Measurements from ENCODE around the gene MMAB. TPM values are rescaled to one million over a fixed set of nuclear protein-coding genes. Genes with fewer than 3 reads are reported as not detected.
A peak's percentile ranks its signal among the peaks of the same experiment; 100 is the strongest.

MMAB gene
- total RNA-seq, 1 experiment from 2014 or later = 24.3 TPM

- Histone ChIP-seq H3K9me3 (ENCODE audit: control insufficient read depth, low read depth, low read length) (no peaks in the 10 kb centered on the region), H3K23me2 (ENCODE audit: insufficient read length, low read depth, low read length, poor library complexity, severe bottlenecking) (no peaks in the 10 kb centered on the region), H3K23ac (ENCODE audit: insufficient read length, low read depth, low read length) (no peak overlapping the region), H4K91ac (ENCODE audit: insufficient read length, low read depth, low read length) (no peak overlapping the region), H4K20me1 (ENCODE audit: control insufficient read depth, insufficient read depth, insufficient read length) (no peaks in the 10 kb centered on the region), H2BK20ac (ENCODE audit: low read depth, low read length, poor library complexity, severe bottlenecking) (no peak overlapping the region), H4K8ac (replicated peaks; ENCODE audit: insufficient read length, low read depth, low read length) (no peak overlapping the region), H3T11ph (ENCODE audit: low read length) (no peak overlapping the region), H4K5ac (ENCODE audit: insufficient read length, low read depth, low read length) (no peak overlapping the region), H3K56ac (ENCODE audit: insufficient read length, low read depth, low read length) (no peak overlapping the region), H2BK15ac (ENCODE audit: low read depth, low read length) (no peak overlapping the region), H3K9ac (ENCODE audit: extremely low read depth, insufficient read length, low read length) (no peak overlapping the region), H3K27ac (ENCODE audit: insufficient read length, low read depth, low read length) (no peak overlapping the region), H2BK120ac (ENCODE audit: low read depth, low read length, poor library complexity, severe bottlenecking) (no peak overlapping the region), H3K4me1 (ENCODE audit: insufficient read depth, low read length) (no peaks in the 10 kb centered on the region), H3K18ac (ENCODE audit: insufficient read length, low read depth, low read length) (no peak overlapping the region), H3K79me2 (ENCODE audit: insufficient read depth, low read length) (no peaks in the 10 kb centered on the region), H3K14ac (ENCODE audit: insufficient read depth, low read length) (no peak overlapping the region), H3K79me1 (ENCODE audit: insufficient read depth, low read depth, low read length, poor library complexity, severe bottlenecking) (no peaks in the 10 kb centered on the region), H2AK5ac (ENCODE audit: insufficient read length, low read length) (no peak overlapping the region), H3K4ac (ENCODE audit: low read depth, low read length) (no peak overlapping the region), H3K4me2 (ENCODE audit: insufficient read depth, insufficient read length, low read length) (no peak overlapping the region), H2AFZ (ENCODE audit: low read length) (no peak overlapping the region), H3K27me3 (ENCODE audit: insufficient read depth, low read length) (no peaks in the 10 kb centered on the region), H2BK12ac (ENCODE audit: insufficient read length, low read depth, low read length) (no peak overlapping the region), H2BK5ac (ENCODE audit: insufficient read length, low read length) (no peak overlapping the region)
- peak overlapping the region in 2 of 3 experiments; percentile 0 to 1; a peak in 1 of 7 replicates for H3K27ac Mint-ChIP-seq
- H3K9me3 Mint-ChIP-seq = no peaks in the 10 kb centered on the region
- H3K27me3 Mint-ChIP-seq (ENCODE audit: low read depth) = no peaks in the 10 kb centered on the region
- WGBS (ENCODE audit: extremely low coverage, insufficient read length, low lambda C conversion rate) = no CpG with 5 or more reads among the region's 8 CpGs
- TF ChIP-seq CTCF (conservative IDR thresholded peaks at IDR 0.05) = no peak
- H3K4me1 Mint-ChIP-seq = no peaks in the 10 kb centered on the region
- no peak for DNase-seq
- H3K4me3 Mint-ChIP-seq = no peak overlapping the region
- peaks cover 5 to 63% (median 47%) of the 10 kb centered on the region in 3 experiments; a peak in 5 of 7 replicates for H3K36me3 Mint-ChIP-seq (ENCODE audit: insufficient read depth in 1 of 3, low read depth in 3 of 3)
Observed at GRCh38 chr12:109513051-109513450, 60.3 kb downstream of the MMAB start.
